Chondrocyte (in vitro differentiated cells): ENCODE data around the gene RGS6. TPM values are rescaled to one million over a fixed set of nuclear protein-coding genes. Genes with fewer than 3 reads are reported as not detected.

Source experiments
- DNase-seq: peaks from one replicate; pipeline ENCODE4 v3.0.0; 2021; ENCODE audit warnings: mixed read lengths, low spot score
- H3K27ac Mint-ChIP-seq: one replicate; pipeline ENCODE4 v1.8.0; 2021; ENCODE audit warnings: mild to moderate bottlenecking, moderate library complexity, mixed read lengths; ENCODE audit not compliant: unreplicated experiment
- H3K27me3 Mint-ChIP-seq: 2 replicates; pipeline ENCODE4 v1.8.0; 2021; ENCODE audit warnings: low read depth, mixed read lengths
- H3K36me3 Mint-ChIP-seq: 2 replicates; pipeline ENCODE4 v1.8.0; 2021; ENCODE audit warnings: low read depth, mixed read lengths
- H3K4me1 Mint-ChIP-seq: 2 replicates; pipeline ENCODE4 v1.8.0; 2021; ENCODE audit warnings: low read depth, mild to moderate bottlenecking, mixed read lengths
- H3K4me3 Mint-ChIP-seq: one replicate; pipeline ENCODE4 v1.8.0; 2021; ENCODE audit warnings: mild to moderate bottlenecking, moderate library complexity, mixed read lengths; ENCODE audit not compliant: unreplicated experiment
- H3K9me3 Mint-ChIP-seq: 2 replicates; pipeline ENCODE4 v1.8.0; 2021; ENCODE audit warnings: low read depth, mixed read lengths
- CTCF ChIP-seq: fragments of 200-600 bp; sonication (generic); IDR thresholded peaks from 2 replicates; pipeline ENCODE4 v1.5.0; 2021; ENCODE audit warnings: antibody characterized with exemption, mild to moderate bottlenecking, moderate library complexity
- total RNA-seq: library from RNA; stranded (reverse); gene quantifications from 3 replicates; pipeline ENCODE4 v1.2.1, GENCODE V29; 2021

RGS6 gene
- total RNA-seq, 1 donor from 2014 or later: 0.12 TPM

DNA sequence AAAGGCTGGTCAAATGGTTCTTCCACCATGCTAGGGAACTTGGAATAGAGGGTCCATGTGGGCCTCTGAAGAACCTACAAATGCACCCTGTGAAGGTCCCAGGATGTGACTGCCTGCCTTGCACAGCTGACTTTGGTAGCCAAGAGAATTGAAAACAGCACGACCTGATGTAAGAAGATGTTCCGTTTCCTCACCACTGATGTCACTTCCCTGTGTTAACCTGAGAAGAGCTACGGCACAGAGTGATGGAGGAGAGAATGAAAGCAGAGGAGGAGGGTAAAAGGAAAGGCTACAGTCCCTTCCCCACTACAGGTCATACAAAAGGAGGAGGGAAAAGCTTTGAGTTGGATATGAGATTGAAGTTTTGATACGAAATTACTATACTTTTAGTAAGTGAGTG lies 328.8 kb downstream of the RGS6 start:
- H3K4me1 Mint-ChIP-seq: no peaks in the 10 kb centered on the region
- no peak overlapping the region for H3K27ac Mint-ChIP-seq
- no peaks in the 10 kb centered on the region for H3K36me3 Mint-ChIP-seq
- no peak for TF ChIP-seq CTCF
- H3K27me3 Mint-ChIP-seq: no peaks in the 10 kb centered on the region
- no peak for DNase-seq
- H3K4me3 Mint-ChIP-seq: no peak overlapping the region
- H3K9me3 Mint-ChIP-seq: peaks cover 15% of the 10 kb centered on the region

- no peak for DNase-seq
- no peaks in the 10 kb centered on the region for H3K27me3 Mint-ChIP-seq
- H3K9me3 Mint-ChIP-seq: peaks cover 10% of the 10 kb centered on the region
- no peak overlapping the region for H3K4me3 Mint-ChIP-seq
- no peak overlapping the region for H3K27ac Mint-ChIP-seq
- no peaks in the 10 kb centered on the region for H3K36me3 Mint-ChIP-seq
- H3K4me1 Mint-ChIP-seq: no peaks in the 10 kb centered on the region
- TF ChIP-seq CTCF: no peak
Measured at GRCh38 chr14:72262771-72263170, 330.5 kb downstream of the RGS6 start.

GRCh38 chr14:72264716-72265115 lies 332.5 kb downstream of the RGS6 start:
- Mint-ChIP-seq H3K9me3 (peaks cover 10% of the 10 kb centered on the region), H3K27me3 (no peaks in the 10 kb centered on the region), H3K4me3 (no peak overlapping the region), H3K36me3 (no peaks in the 10 kb centered on the region), H3K27ac (no peak overlapping the region), H3K4me1 (no peaks in the 10 kb centered on the region)
- TF ChIP-seq CTCF: no peak
- DNase-seq: no peak

DNA sequence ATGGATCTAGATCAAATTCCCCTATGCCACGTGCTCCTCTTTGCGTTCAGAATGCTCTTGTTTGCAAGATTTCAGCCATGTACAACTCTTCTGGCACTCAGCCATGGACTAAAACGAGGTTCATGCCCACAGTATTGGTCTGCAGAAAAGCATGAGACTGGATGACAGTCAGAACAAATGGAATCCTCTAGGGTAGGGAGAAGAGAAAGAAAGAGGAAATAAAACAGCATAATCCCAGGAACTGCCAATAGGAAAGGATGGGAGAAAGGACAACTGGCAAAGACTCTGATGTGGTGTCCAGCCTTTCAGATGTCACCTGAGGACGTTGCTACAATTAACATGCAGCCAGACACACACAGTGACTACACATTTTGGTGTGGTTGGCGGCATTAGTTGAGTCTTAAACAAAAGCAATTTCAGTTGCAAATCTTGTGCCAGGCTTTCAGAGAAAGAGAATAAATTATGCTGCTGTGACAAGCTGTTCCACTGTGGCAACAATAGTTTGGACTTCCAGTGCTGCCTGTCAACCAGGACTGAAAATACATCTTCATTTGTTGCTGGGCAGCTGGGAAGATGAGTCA lies 338.0 kb downstream of the RGS6 start:
- no peak for TF ChIP-seq CTCF
- Mint-ChIP-seq H3K36me3 (no peaks in the 10 kb centered on the region), H3K27me3 (peaks cover 2% of the 10 kb centered on the region), H3K27ac (no peak overlapping the region), H3K4me3 (no peak overlapping the region), H3K4me1 (no peaks in the 10 kb centered on the region), H3K9me3 (peaks cover 4% of the 10 kb centered on the region)
- DNase-seq: no peak

- Mint-ChIP-seq H3K27ac (no peak overlapping the region), H3K36me3 (no peaks in the 10 kb centered on the region), H3K9me3 (peaks cover 4% of the 10 kb centered on the region), H3K27me3 (peaks cover 2% of the 10 kb centered on the region), H3K4me3 (no peak overlapping the region), H3K4me1 (no peaks in the 10 kb centered on the region)
- DNase-seq: no peak
- TF ChIP-seq CTCF: no peak
Measured at GRCh38 chr14:72270749-72271148, 338.5 kb downstream of the RGS6 start.
